Stimulated activated CD4-positive, alpha-beta T cell treated with anti-CD3 and anti-CD28 coated beads, Interleukin-12 subunit alpha, Interleukin-12 subunit beta, amount 100 ng/mL, for 24 hours (primary cell): ENCODE data around the gene PRXL2A.

Experiments used
- DNase-seq, 2 experiments: peaks; one replicate each; pipeline ENCODE4 v3.0.0-alpha.2; 2020; ENCODE audit warnings: low read depth in 2 of 2

The PRXL2A gene

GRCh38 chr10:80461208-80462183 lies 53.1 kb downstream of the PRXL2A start:
- no peak for DNase-seq

- DNase-seq: no peak
Measured at GRCh38 chr10:80462299-80462980, 54.1 kb downstream of the PRXL2A start.

GRCh38 chr10:80462981-80463741 lies 54.8 kb downstream of the PRXL2A start:
- DNase-seq: no peak

- no peak for DNase-seq
Measured at GRCh38 chr10:80463868-80464267, 55.5 kb downstream of the PRXL2A start.

GRCh38 chr10:80464557-80465450 lies 56.5 kb downstream of the PRXL2A start:
- no peak for DNase-seq

GRCh38 chr10:80465451-80465835 lies 57.1 kb downstream of the PRXL2A start:
- no peak for DNase-seq

- DNase-seq: no peak
Measured at GRCh38 chr10:80465839-80466590, 57.7 kb downstream of the PRXL2A start.

- DNase-seq: no peak
Measured at GRCh38 chr10:80466724-80467326, 58.5 kb downstream of the PRXL2A start.

GRCh38 chr10:80468002-80468401 lies 59.7 kb downstream of the PRXL2A start:
- no peak for DNase-seq

GRCh38 chr10:80468806-80469421 lies 60.6 kb downstream of the PRXL2A start:
- DNase-seq: no peak

- DNase-seq: no peak
Measured at GRCh38 chr10:80470266-80470665, 61.9 kb downstream of the PRXL2A start.

- DNase-seq: no peak
Measured at GRCh38 chr10:80471001-80471400, 62.6 kb downstream of the PRXL2A start.

GRCh38 chr10:80471715-80472233 lies 63.4 kb downstream of the PRXL2A start:
- no peak for DNase-seq

- no peak for DNase-seq
Measured at GRCh38 chr10:80472234-80473095, 64.1 kb downstream of the PRXL2A start.

- DNase-seq: no peak
Measured at GRCh38 chr10:80473096-80473657, 64.8 kb downstream of the PRXL2A start.

- no peak for DNase-seq
Measured at GRCh38 chr10:80473692-80474596, 65.6 kb downstream of the PRXL2A start.

GRCh38 chr10:80474597-80474910 lies 66.2 kb downstream of the PRXL2A start:
- no peak for DNase-seq
